ENCODE measurements around the gene HAPLN2. TPM values are rescaled to one million over a fixed set of nuclear protein-coding genes. Genes with fewer than 3 reads are reported as not detected.

HAPLN2 gene
- total RNA-seq, 1 donor from 2014 or later = 0.41 TPM

- DNase-seq (ENCODE audit: low spot score in 2 of 2) (no peak), FAIRE-seq (no peak)
Measured at GRCh38 chr1:156659661-156659987, 40.4 kb downstream of the HAPLN2 start.

DNA sequence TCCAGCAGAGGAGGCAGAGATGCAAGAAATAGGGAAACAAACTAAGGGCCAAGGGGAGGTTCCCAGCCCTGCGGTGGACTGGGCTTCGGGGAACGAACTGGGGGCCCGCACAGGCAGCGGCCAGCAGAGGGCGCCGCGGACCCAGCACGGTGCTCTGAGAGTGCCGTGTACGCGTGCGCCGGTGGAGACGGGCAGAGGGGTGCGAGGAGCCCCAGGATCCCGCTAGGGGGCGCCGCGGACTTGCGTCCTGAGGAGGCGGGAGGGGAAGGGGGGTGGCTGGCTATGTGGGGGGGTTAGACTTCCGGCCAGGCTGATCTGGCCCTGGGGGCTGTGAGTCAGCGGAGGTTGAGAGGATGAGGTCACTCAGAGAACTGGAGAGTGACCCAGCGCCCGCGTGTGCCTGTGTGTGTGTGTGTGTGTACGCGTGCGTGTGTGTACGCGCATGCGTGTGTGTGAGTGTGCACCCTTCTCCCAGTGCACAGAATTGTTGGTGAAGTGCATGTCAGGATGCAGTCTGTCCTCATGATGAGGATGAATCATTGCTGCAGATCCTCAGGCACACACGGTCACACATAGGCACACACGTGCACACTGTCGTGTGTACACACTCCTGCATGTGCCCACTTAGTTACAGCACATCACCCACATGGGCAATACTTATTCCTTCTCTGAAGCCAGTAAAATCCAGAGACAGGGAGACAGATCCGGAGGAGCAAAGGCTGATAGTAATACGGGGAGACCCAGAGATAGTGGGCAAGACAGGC lies 41.0 kb downstream of the HAPLN2 start:
- FAIRE-seq (no peak), DNase-seq (ENCODE audit: low spot score in 2 of 2) (peak; percentile 89 to 99)

DNA sequence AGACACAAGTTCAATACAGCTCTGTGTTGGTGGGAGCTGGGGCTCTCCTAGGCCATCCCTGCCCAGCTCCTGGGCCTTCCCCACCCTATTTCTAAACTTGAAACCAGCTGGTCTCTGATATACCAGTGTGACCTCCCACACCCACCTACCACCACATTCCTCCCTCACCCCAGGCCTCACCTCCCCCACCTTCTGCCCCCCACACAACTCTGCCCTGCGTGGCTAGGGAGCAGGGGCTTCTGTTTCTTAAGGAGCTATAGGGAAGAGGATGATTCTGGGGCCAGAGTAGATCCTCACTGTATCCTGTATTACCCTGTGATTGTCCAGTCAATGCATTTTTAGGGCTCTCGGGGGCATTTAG lies 41.5 kb downstream of the HAPLN2 start:
- peak in 1 of 2 donors; percentile 7 for DNase-seq (ENCODE audit: low spot score in 2 of 2)
- FAIRE-seq = no peak

- FAIRE-seq = no peak
- peak in 1 of 2 donors; percentile 71 for DNase-seq (ENCODE audit: low spot score in 2 of 2)
Measured at GRCh38 chr1:156662005-156662799, 43.0 kb downstream of the HAPLN2 start.

GRCh38 chr1:156662800-156663055 lies 43.5 kb downstream of the HAPLN2 start:
- FAIRE-seq (no peak), DNase-seq (ENCODE audit: low spot score in 2 of 2) (no peak)

- peak in 1 of 2 donors; percentile 19 for DNase-seq (ENCODE audit: low spot score in 2 of 2)
- no peak for FAIRE-seq
Measured at GRCh38 chr1:156663178-156663577, 44.0 kb downstream of the HAPLN2 start.

GRCh38 chr1:156664046-156664766 lies 45.0 kb downstream of the HAPLN2 start:
- no peak for FAIRE-seq
- peak in 1 of 2 donors; percentile 18 for DNase-seq (ENCODE audit: low spot score in 2 of 2)

DNA sequence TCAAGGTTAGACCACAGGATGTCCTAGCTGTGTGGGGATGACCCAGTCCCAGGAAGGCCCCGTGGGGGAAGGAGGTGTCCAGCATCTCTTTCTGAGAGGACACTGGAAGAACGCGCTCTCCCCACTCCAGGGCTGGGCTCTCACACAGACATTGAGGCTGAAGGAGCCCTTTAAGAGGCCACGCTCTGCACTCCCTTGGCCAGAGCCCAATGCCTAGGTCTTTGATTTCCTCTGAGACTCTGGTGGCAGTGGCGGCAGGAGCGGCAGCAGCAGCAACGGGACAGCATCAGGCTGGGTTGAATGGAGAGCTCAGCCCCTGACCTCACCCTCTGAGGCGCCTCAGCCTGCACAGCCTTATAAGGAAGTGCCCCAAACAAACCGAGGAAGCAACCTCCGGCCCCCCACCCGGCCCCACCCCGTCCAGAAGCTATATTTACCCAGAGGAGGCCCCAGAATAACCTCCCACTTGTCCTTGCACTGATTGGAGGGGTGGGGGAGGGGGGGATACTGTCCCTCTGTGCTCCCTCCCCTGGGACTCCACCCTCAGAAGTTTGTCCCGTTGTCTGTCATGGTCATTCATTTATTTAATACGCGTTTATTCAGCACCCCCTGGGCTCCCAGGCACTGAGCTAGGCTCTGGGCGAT lies 45.7 kb downstream of the HAPLN2 start:
- FAIRE-seq = no peak
- DNase-seq (ENCODE audit: low spot score in 2 of 2) = no peak

DNA sequence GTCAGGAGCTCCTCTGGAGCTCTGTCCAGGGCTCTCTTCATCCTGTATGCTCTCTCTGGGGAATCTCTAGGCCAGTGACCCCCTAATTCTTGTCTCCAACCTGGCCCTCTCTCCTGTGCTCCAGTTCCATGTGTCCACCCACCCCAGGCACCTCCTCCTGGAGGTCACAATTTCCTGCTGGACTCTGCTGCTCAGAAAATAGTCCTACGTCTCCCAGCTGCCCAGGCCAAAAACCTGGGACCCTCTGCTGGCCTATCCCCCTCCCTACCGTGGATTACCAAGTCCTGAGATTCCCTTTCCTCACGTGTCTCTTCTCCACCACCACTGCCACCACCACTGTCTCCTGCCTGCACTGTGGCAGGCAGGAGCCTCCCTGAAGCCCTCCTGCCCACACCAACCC lies 46.3 kb downstream of the HAPLN2 start:
- FAIRE-seq (no peak), DNase-seq (ENCODE audit: low spot score in 2 of 2) (no peak)

DNA sequence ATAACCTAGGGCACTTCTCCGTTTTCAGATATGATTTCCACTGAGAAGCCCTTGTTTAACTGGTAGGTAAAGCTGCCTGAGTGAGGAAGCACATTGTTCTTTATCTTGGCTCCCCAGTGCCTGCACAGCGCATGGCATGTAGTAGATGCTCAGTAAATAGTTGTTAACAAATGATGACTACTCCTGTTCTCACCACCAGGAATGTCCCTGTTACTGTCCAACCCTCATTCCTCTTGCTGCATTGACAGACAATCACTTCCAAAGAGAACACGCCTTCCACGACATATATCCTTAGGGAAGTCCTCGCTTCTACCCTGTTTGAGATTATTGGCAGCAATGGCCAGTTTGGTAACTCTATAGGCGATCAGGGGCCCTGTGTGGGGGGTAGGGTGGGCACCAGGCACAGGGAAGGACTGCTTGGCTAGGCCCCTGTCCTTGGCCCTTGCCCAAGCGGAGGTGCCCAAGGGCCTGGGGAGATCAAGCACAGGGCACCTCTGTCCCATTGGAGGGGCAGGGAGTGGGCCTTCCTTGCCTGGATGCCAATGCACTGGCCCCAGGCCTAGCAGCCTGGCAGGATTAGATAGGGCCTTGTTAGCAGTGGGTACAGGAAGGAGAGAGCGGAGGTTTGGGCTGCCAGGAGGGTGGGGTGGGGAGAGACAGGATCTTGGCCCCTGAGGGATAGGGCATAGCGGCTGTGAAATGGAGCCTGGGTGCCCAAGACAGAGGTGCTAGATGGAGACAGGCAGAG lies 47.8 kb downstream of the HAPLN2 start:
- FAIRE-seq (no peak), DNase-seq (ENCODE audit: low spot score in 2 of 2) (no peak)

DNA sequence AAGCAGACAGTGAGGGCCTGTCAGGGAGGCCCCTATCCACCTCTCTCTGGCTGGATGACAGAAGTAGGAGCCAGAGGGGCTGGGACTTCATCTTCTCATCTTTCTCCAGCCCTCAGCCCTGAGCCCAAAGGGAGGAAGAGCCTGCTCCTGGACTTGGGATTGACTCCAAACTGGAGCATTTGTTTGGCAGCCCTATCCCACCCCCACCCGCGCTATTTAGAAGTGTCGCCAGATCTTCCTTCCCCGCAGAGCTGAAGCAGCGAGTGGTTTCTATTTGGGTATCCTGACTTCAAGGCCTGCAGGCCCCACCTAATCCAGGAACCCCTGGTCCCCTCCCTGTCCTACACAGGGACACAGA lies 48.4 kb downstream of the HAPLN2 start:
- no peak for FAIRE-seq
- no peak for DNase-seq (ENCODE audit: low spot score in 2 of 2)

- FAIRE-seq (no peak), DNase-seq (ENCODE audit: low spot score in 2 of 2) (no peak)
Measured at GRCh38 chr1:156667968-156668709, 48.9 kb downstream of the HAPLN2 start.

GRCh38 chr1:156668801-156669637 lies 49.8 kb downstream of the HAPLN2 start:
- FAIRE-seq = no peak

GRCh38 chr1:156669794-156670193 lies 50.6 kb downstream of the HAPLN2 start:
- DNase-seq (ENCODE audit: low spot score in 2 of 2) (no peak), FAIRE-seq (no peak)

More at GRCh38 chr1:156668801-156669637, 49.8 kb downstream of the HAPLN2 start:
- no peak for DNase-seq (ENCODE audit: low spot score in 2 of 2)

GRCh38 chr1:156670359-156670758 lies 51.1 kb downstream of the HAPLN2 start:
- no peak for DNase-seq (ENCODE audit: low spot score in 2 of 2)
- no peak for FAIRE-seq

DNA sequence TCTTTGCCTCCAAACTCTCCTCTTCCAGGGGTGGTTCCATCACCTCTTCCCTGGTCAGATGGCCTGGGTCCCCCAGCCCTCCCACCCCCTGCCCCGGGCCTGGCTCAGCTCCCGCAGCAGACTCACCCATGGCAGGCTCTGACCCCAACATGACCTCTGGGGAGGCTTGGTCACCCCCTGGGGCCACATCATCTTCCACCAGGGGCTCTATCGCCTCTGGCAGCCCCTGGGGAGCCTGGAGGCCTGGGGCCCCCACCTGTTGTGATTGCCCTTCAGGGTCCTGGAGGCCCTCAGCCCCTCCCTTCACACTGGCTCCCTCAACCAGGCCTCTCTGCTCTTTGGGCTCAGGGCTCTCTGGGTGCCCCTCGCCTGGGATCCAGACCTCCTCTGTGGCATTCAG lies 51.6 kb downstream of the HAPLN2 start:
- FAIRE-seq (no peak), DNase-seq (ENCODE audit: low spot score in 2 of 2) (no peak)

DNA sequence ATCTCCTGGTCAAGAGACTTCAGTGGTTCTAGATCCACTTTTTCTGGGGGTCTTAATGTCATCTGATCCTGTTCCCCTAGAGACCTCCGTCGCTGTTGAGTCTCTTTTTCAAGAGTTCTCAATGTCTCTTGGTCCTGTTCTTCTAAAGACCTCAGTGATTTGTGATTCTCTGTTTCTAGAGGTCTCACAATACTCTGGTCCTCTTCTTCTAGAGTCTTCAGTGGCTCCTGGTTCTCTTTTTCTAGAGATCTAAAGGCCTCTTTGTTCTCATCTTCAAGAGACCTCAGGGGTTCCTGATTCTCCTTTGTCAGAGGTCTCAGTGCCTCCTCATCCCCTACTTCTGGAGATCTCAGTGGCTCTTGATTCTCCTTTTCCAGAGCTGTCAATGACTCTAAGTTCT lies 52.6 kb downstream of the HAPLN2 start:
- FAIRE-seq (no peak), DNase-seq (ENCODE audit: low spot score in 2 of 2) (no peak)

- DNase-seq (ENCODE audit: low spot score in 2 of 2) (no peak), FAIRE-seq (no peak)
Measured at GRCh38 chr1:156673387-156674121, 54.3 kb downstream of the HAPLN2 start.
